ENCODE data around the gene OMP.

OMP gene

DNA sequence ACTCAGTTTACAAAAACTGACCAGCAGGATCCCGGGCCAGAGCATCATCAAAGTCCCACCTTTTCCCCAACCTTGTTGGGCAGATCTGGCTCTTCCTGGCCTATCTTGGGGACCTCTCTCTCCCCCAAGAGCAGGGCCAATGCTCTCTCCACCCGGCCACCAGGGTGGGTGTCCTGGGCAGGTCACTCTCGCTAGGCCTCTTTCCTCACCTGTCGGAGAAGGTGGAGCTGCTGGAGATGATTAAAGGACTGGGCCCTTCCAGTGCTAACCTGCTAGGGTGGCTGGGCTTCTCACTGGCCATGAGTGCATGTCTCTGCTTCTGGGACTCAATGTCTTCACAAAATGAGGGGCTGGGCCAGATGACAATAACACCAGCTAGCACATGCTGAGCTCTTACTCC lies 38.8 kb upstream of the OMP start:
- Histone ChIP-seq H3K36me3 (replicated peaks) (no peaks in the 10 kb centered on the region), H3K9me3 (no peaks in the 10 kb centered on the region), H3K4me3 (no peak overlapping the region), H3K27me3 (ENCODE audit: low read depth) (no peaks in the 10 kb centered on the region), H3K4me1 (no peaks in the 10 kb centered on the region)
- DNase-seq (ENCODE audit: low spot score in 2 of 2) = no peak
- in situ Hi-C loops (cut with MboI; ENCODE audit: low sequenced_read_pairs) = no loop called here

DNA sequence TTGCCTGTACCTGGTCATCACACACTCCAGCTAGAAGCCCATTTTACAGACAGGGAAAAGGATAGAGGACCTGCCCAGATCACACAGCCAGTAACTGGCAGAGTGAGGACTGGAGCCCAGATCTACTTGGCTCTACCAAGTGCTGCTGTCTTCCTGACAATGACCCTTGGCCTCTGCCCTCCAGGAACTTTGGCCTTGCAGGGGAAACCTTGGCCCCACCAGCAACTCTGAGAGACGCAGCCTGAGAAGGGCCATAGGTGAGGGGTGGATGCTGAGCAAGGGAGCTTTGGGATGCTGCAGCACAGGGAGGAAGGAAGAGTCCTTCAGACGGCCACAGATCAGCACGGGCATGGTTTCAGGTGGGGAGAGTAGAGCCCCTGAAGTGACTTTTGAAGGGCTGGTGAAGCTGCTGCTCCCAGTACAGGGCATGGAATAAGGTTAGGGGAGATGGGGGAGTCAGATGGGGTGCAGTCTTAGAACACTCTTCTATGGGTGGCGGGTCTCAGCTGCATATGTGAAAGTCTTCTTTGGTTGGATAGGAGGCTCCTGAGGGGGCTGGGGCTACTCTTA lies 37.9 kb upstream of the OMP start:
- Histone ChIP-seq H3K27me3 (ENCODE audit: low read depth) (no peaks in the 10 kb centered on the region), H3K4me1 (no peaks in the 10 kb centered on the region), H3K9me3 (no peaks in the 10 kb centered on the region), H3K4me3 (no peak overlapping the region), H3K36me3 (replicated peaks) (no peaks in the 10 kb centered on the region)
- in situ Hi-C loops (cut with MboI; ENCODE audit: low sequenced_read_pairs) = no loop called here
- DNase-seq (ENCODE audit: low spot score in 2 of 2) = no peak

DNA sequence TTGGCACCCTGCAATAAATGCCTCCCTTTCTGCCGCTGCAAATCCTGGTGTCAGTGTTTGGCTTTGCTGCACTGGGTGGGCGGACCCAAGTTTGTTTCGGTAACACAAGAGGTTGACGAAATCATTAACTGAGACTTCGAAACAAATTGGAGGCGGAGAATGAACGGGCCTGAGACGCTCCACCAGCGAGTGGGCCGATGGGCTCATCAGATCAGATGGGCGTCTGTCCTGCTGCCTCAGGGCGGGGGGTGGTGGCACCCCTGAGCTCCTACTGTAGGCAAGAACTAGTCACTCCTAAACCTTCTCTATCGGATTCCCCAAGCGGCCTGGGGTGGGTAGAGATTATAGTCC lies 36.8 kb upstream of the OMP start:
- Histone ChIP-seq H3K9me3 (no peaks in the 10 kb centered on the region), H3K4me3 (peak overlapping the region; percentile 45; the same call in 1 of the 2 replicates), H3K4me1 (no peaks in the 10 kb centered on the region), H3K27me3 (ENCODE audit: low read depth) (no peaks in the 10 kb centered on the region), H3K36me3 (replicated peaks) (no peaks in the 10 kb centered on the region)
- in situ Hi-C loops (cut with MboI; ENCODE audit: low sequenced_read_pairs) = no loop called here
- DNase-seq (ENCODE audit: low spot score in 2 of 2) = peak in 1 of 2 experiments; percentile 10

DNA sequence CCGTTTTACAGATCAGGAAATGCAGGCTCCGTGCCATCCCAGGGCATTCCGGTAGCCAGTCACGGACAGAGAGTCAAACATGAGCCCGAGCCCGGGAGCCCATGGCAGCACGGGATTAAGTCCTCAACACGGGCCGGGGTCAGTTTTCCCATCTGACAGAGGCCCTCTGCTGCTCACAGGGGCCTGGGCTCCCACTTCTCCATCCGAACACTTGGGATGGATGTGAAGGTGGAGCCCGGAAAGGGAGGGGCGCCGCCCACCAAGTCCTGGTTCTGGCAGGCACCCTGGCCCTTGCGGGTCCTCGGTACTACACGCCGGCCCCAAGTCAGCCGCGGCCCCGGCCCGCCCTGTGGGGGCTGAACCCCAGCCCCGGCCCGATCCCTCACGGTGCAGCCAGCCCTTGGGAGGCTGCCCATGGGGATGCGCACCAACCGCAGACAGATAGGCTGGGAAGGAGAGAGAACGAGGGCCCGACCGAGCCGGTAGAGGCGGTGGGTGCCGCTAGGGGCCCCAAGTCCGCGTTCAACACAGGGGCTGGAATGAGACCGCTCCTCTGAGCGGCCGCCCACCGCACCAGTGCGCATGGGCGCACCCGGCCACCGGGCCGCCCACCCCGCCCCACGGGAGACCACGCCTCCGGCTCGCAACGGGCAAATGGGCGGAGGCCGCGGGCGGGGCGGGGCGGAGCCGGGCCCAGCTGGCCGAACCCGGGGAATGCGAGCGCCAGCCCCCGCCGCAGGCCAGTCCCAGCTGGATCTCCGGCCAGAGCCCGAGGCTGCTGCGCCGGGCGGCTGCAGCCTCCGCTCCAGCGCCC lies 36.2 kb upstream of the OMP start, which contains the start of gene CAPN5:
TSS of gene CAPN5 (plus strand) at position 743 of the 814 bp plus-strand sequence. CDS start 17,916 bp downstream, outside the sequence.
- Histone ChIP-seq H3K27me3 (ENCODE audit: low read depth) (no peaks in the 10 kb centered on the region), H3K36me3 (replicated peaks) (no peaks in the 10 kb centered on the region), H3K9me3 (no peaks in the 10 kb centered on the region), H3K4me3 (peak within 1 kb of the TSS; percentile 49), H3K4me1 (no peaks in the 10 kb centered on the region)
- DNase-seq (ENCODE audit: low spot score in 2 of 2) = peak; percentile 82 to 95
- in situ Hi-C loops (cut with MboI; ENCODE audit: low sequenced_read_pairs) = no loop called here

DNA sequence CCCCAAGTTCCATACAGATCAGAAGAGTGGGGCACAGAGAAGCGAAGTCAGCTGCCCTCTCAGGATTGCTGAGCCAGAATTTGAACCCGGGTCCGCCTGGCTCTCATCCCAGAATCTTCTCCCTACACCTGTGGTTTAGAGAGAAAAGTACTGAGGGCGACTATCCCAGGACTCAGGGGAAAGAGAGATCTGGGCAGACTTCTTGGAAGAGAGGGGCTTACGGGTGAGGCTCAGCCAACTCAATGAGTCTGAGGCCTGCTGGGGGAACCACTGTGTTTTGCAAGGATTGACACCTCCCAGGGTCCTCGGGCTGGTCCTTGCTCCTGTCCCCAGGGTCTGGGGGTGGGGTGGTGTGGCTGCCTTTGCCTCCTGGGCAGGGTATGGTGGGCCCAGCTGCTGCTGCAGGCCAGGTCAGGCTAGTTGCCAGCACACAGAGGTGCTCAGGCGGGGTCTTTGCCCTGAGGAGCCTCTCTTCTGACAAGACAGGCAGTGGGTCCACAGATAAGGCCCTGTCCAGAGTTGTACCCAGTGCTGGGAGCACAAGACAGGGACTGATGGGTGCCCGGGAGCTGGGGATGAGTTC lies 34.7 kb upstream of the OMP start:
- Histone ChIP-seq H3K36me3 (replicated peaks) (no peaks in the 10 kb centered on the region), H3K9me3 (no peaks in the 10 kb centered on the region), H3K4me3 (peak overlapping the region; percentile 49; the same call in 1 of the 2 replicates), H3K27me3 (ENCODE audit: low read depth) (no peaks in the 10 kb centered on the region), H3K4me1 (no peaks in the 10 kb centered on the region)
- in situ Hi-C loops (cut with MboI; ENCODE audit: low sequenced_read_pairs) = no loop called here
- no peak for DNase-seq (ENCODE audit: low spot score in 2 of 2)

DNA sequence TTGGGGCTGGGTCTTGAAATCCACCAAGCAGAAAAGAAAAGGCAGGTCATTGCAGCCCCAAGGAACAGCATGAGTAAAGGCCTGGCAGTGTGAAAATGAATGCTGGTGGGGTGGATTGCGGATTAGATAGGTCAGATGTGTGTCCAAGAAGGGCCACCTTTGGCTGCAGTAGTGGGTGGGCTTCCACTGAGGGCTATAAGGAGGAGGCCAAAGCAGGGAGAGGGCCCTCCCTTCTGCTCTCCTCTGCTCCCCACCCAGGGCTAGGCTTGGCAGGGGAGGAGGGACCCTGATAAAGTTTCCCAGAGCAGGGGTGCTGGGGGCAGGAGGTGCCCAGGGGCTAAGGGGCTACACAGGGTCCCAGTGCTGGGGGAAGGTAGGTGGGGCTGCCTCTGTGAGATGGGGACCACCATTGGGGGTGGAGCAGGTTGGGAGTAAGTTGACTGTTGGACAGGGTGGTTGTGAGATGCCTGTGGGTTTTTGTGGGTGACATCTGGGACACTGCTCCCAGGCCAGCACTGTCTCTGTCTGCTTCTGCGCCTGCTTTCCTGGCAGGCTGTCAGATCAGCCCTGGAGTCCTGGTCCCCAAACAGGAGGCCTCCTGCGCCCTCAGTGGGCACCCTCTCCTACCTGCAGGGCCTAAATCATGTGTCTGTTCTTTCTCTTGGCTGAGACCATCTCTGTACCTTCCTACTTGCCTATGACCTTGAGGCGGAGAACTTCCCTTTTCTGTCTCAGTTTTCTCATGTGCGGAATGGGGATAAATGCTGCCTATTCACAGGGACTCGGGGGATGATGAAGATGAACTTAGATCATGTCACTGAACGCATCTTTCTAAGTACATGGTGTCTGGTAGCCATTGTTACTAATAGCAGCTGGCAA lies 33.9 kb upstream of the OMP start:
- in situ Hi-C loops (cut with MboI; ENCODE audit: low sequenced_read_pairs) = no loop called here
- Histone ChIP-seq H3K36me3 (replicated peaks) (no peaks in the 10 kb centered on the region), H3K4me3 (no peak overlapping the region), H3K4me1 (no peaks in the 10 kb centered on the region), H3K9me3 (no peaks in the 10 kb centered on the region), H3K27me3 (ENCODE audit: low read depth) (no peaks in the 10 kb centered on the region)
- DNase-seq (ENCODE audit: low spot score in 2 of 2) = no peak

DNA sequence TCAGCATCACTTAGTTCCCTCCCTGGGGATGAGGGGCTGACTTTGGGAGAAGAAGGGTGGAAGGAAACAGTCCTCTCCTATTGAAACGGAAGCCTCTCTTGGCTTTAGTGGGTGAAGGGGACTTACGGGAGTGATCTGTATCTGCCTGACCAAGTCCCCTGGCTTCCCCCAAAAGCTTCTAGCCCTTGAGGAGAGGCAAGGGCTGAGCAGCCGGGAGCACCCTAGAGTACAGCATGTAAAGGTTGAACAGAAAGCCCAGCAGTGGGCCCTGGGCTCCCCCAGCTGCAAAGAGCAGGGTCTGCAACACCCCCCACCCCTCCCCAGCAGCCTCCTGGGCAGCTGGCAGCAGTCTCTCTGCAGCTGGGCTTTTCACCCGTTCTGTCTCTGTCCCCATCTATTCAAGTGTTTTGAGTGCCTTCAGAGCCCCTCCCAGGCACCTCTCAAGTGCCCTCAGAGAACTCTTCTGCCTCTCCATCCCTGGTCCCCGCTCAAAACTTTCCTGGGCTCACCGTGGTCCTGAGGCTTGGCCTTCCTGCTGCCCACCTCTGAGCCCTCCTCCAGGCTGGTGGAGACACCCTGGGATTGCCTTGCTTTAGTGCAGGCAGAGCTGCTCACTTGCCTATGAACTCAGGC lies 33.2 kb upstream of the OMP start:
- Histone ChIP-seq H3K4me3 (no peak overlapping the region), H3K4me1 (no peaks in the 10 kb centered on the region), H3K36me3 (replicated peaks) (no peaks in the 10 kb centered on the region), H3K27me3 (ENCODE audit: low read depth) (no peaks in the 10 kb centered on the region), H3K9me3 (no peaks in the 10 kb centered on the region)
- DNase-seq (ENCODE audit: low spot score in 2 of 2) = no peak
- in situ Hi-C loops (cut with MboI; ENCODE audit: low sequenced_read_pairs) = no loop called here

DNA sequence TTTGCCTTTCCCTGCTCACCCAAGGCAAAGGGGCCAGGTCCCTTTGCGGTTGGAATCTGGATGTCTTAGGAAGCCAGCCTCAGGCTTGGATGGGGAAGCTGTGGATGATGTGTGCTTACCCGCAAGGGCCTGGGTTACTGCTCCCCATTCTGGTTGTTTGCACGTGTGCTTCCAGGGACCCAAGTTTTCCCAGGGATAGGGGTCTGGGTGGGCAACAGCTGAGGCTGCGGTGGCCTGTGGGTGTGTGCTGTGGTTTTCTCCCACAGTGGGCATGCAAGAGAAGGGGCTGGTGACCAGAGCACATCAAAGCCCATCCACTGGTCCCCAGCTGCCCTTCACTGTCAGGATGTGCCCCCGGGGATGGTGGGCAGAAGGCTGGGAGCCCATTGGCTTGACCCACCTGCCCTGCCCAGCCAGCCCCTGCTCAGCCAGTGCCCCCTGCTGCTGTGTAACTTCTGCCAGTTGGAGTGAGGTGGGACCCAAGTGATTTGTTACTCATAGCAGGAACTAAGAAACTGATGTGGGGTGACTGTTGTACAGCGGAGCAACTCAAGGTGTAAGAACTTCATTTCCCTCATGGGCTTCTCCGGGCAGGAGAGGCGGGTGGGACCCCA lies 32.6 kb upstream of the OMP start:
- no peaks in the 10 kb centered on the region for H3K27me3 ChIP-seq (ENCODE audit: low read depth)
- in situ Hi-C loops (cut with MboI; ENCODE audit: low sequenced_read_pairs) = no loop called here
- H3K4me1 ChIP-seq = no peaks in the 10 kb centered on the region
- no peaks in the 10 kb centered on the region for H3K9me3 ChIP-seq
- DNase-seq (ENCODE audit: low spot score in 2 of 2) = no peak
- H3K36me3 ChIP-seq (replicated peaks) = no peaks in the 10 kb centered on the region
- H3K4me3 ChIP-seq = no peak overlapping the region

DNA sequence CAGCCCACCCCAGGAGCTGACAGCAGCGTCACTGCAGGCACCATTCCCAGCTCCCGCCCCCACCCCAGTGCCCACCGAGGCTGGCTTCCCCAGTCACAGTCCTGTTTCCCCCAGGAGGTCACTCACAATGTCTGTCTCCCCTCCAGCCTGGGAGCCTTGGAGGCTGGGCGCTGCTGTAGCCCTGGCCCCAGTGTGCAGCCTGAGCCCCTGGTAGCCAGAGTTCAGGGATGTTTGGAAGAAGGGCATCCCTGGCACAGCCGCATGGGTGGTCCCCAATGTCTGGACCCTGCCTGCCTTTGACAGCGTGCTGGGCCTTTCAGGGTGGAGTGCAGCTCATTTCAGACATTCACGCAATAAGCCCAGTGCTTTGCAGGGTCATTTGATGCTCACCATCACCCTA lies 31.6 kb upstream of the OMP start:
- Histone ChIP-seq H3K9me3 (no peaks in the 10 kb centered on the region), H3K27me3 (ENCODE audit: low read depth) (no peaks in the 10 kb centered on the region), H3K4me1 (no peaks in the 10 kb centered on the region), H3K36me3 (replicated peaks) (no peaks in the 10 kb centered on the region), H3K4me3 (no peak overlapping the region)
- no peak for DNase-seq (ENCODE audit: low spot score in 2 of 2)
- in situ Hi-C loops (cut with MboI; ENCODE audit: low sequenced_read_pairs) = no loop called here

DNA sequence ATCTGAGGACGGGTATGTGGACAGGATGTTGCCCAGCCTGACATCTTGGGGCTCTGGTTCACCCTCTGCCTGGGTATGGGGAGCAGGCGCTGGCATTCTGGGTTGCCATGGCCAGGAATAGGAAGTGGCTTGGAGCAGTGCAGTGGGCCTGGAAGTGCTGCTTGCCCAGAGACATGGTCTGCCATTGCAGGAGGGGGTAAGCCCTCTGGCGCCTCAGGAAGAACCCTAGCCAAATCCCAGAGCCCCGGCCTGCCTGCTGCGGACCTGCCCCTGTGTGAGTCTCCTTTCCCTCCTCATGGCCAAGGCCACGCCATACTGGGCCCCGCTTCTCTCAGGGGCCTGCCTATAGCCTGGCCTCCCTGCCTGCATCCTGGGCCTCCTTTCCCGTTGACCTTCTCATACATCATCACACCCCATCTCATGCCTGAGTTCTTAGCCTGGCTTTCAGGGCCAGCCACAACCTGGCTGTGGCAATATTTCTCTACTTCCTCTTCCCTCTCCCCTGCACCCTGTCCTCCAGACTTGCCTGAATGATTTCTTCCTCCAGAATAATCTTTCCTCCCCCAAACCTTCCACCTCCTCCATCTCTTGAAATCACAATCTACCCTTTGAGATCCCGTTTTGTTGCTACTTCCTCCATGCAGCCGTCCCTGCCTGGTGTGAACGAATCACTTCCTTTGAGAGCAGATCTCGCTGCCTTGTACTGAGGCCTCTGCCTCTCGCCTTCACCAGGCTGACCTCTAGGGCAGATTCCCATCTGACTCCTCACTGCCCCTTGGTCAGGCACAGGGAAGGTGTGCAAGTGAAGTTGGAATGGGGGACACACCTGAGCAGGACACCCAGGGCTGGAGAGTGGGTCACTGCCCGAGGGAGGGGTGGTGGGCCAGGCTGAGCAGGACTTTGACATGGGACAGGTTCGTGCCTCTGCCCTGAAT lies 30.7 kb upstream of the OMP start:
- no peaks in the 10 kb centered on the region for H3K9me3 ChIP-seq
- H3K4me1 ChIP-seq = peaks cover 5% of the 10 kb centered on the region
- in situ Hi-C loops (cut with MboI; ENCODE audit: low sequenced_read_pairs) = no loop called here
- DNase-seq (ENCODE audit: low spot score in 2 of 2) = no peak
- no peak overlapping the region for H3K4me3 ChIP-seq
- no peaks in the 10 kb centered on the region for H3K27me3 ChIP-seq (ENCODE audit: low read depth)
- no peaks in the 10 kb centered on the region for H3K36me3 ChIP-seq (replicated peaks)

DNA sequence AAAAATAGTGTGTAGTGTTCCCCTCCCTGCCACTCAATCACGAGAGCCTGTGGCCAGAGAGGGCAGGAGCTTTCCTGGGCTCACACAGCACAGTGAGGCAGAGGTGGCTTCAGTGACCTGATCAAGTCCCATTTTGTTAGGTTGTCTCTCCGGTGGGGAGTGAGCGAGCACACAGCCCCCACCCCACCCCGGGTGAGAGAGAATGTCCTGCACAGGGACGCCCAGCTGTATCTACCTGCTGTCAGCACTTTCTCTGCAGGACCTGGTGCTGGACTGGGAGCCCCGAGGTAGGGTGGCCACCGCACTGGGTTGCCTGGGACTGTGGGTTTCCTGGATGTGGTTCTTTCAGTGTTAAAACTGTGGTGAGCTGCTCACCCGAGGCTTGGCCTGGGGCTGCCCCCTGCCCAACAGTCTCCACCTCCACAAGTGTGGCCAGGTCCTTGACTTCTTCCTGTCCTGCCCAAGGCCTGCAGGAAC lies 29.8 kb upstream of the OMP start:
- DNase-seq (ENCODE audit: low spot score in 2 of 2) = no peak
- H3K36me3 ChIP-seq (replicated peaks) = no peaks in the 10 kb centered on the region
- no peaks in the 10 kb centered on the region for H3K9me3 ChIP-seq
- no peaks in the 10 kb centered on the region for H3K27me3 ChIP-seq (ENCODE audit: low read depth)
- in situ Hi-C loops (cut with MboI; ENCODE audit: low sequenced_read_pairs) = no loop called here
- H3K4me3 ChIP-seq = no peak overlapping the region
- H3K4me1 ChIP-seq = peaks cover 8% of the 10 kb centered on the region

DNA sequence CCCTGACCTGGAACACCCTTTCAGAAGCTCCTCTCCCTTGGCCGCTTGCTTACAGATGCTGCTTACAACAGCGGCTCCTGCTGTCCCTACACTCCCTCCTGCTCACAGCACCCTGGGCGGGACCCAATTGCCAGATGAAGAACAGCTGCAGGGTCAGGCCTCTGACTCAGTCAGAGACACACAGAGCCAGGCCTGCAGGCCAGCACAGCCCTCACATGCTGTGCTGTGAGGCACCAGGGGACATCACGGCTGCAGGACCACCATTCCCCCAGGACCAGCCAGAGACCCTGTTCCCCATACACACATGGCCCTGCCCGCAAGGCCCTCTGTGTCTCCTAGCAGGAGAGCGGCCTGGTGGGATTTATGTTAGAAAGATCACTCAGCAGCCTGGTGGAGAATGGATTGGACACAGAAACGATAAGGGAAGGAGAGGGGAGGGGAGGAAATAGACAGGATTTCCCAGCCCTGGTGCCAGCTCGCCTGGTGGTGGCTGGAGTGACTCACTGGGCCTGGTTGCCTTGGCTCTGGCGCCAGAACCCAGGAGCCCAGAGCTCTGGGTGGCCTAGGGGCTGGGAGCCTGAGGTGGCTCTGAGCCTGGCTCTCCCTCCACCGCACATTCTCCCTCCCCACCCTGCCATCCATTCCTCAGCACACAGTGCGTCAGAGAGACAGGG lies 29.2 kb upstream of the OMP start:
- peaks cover 8% of the 10 kb centered on the region for H3K4me1 ChIP-seq
- H3K27me3 ChIP-seq (ENCODE audit: low read depth) = no peaks in the 10 kb centered on the region
- in situ Hi-C loops (cut with MboI; ENCODE audit: low sequenced_read_pairs) = no loop called here
- DNase-seq (ENCODE audit: low spot score in 2 of 2) = no peak
- H3K36me3 ChIP-seq (replicated peaks) = no peaks in the 10 kb centered on the region
- no peak overlapping the region for H3K4me3 ChIP-seq
- H3K9me3 ChIP-seq = no peaks in the 10 kb centered on the region
